ENCODE results near the gene LY6G6F.

The LY6G6F gene

GRCh38 chr6:31734247-31734820 is 27.7 kb downstream of the LY6G6F start:
- Histone ChIP-seq H2AK5ac (ENCODE audit: low read depth, low read length) (peak overlapping the region; percentile 18), H3K9me3 (replicated peaks in 1 of 2; ENCODE audit: control insufficient read depth in 2 of 2, insufficient read depth in 1 of 2, low read depth in 1 of 2, low read length in 2 of 2) (no peaks in the 10 kb centered on the region), H2BK15ac (ENCODE audit: low read length) (peak overlapping the region; percentile 33), H3K18ac (ENCODE audit: low read length) (peak overlapping the region; percentile 15), H3K14ac (ENCODE audit: low read length) (no peak overlapping the region), H2BK120ac (ENCODE audit: low read depth, low read length) (no peak overlapping the region), H3K4me2 (ENCODE audit: insufficient read depth, low read length, poor library complexity, severe bottlenecking) (peak overlapping the region; percentile 89), H3K23ac (ENCODE audit: low read depth, low read length, poor library complexity) (no peak overlapping the region), H3K36me3 (replicated peaks in 1 of 2; ENCODE audit: control insufficient read depth in 2 of 2, insufficient read depth in 2 of 2, low read length in 2 of 2) (peaks cover 28 to 47% of the 10 kb centered on the region in 2 donors), H3K27me3 (ENCODE audit: control insufficient read depth in 3 of 3, insufficient read depth in 3 of 3, low read depth in 1 of 3, low read length in 3 of 3) (no peaks in the 10 kb centered on the region), H3K4me3 (ENCODE audit: low read length in 2 of 2) (peak overlapping the region; percentile 67 to 90), H3K4ac (ENCODE audit: low read length) (no peak overlapping the region), H2BK5ac (ENCODE audit: low read length) (no peak overlapping the region), H3K27ac (replicated peaks; ENCODE audit: low read length) (no peak overlapping the region), H3K9ac (ENCODE audit: low read depth, low read length, poor library complexity) (no peak overlapping the region), H2AFZ (ENCODE audit: low read length) (no peak overlapping the region), H2BK12ac (ENCODE audit: low read length) (no peak overlapping the region), H3K79me1 (ENCODE audit: low read depth, low read length) (peaks cover 10% of the 10 kb centered on the region), H3K4me1 (ENCODE audit: control insufficient read depth in 2 of 2, insufficient read depth in 1 of 2, low read depth in 1 of 2, low read length in 2 of 2) (peaks cover 29 to 42% of the 10 kb centered on the region in 2 donors), H4K8ac (ENCODE audit: low read depth, low read length) (no peak overlapping the region), H4K91ac (ENCODE audit: low read depth, low read length, poor library complexity) (no peak overlapping the region)
- WGBS, 2 donors (ENCODE audit: extremely low coverage in 2 of 2, insufficient read length in 2 of 2, insufficient replicate concordance in 1 of 2): no CpG with 5 or more reads among the region's 2 CpGs
- peak; percentile 57 for DNase-seq (ENCODE audit: low spot score)

GRCh38 chr6:31734821-31735406 is 28.2 kb downstream of the LY6G6F start:
- Histone ChIP-seq H3K36me3 (replicated peaks in 1 of 2; ENCODE audit: control insufficient read depth in 2 of 2, insufficient read depth in 2 of 2, low read length in 2 of 2) (peaks cover 28 to 47% of the 10 kb centered on the region in 2 donors), H3K14ac (ENCODE audit: low read length) (peak overlapping the region; percentile 14), H3K9ac (ENCODE audit: low read depth, low read length, poor library complexity) (peak overlapping the region; percentile 79), H3K4ac (ENCODE audit: low read length) (no peak overlapping the region), H3K4me1 (ENCODE audit: control insufficient read depth in 2 of 2, insufficient read depth in 1 of 2, low read depth in 1 of 2, low read length in 2 of 2) (peaks cover 29 to 42% of the 10 kb centered on the region in 2 donors), H3K9me3 (replicated peaks in 1 of 2; ENCODE audit: control insufficient read depth in 2 of 2, insufficient read depth in 1 of 2, low read depth in 1 of 2, low read length in 2 of 2) (no peaks in the 10 kb centered on the region), H3K27me3 (ENCODE audit: control insufficient read depth in 3 of 3, insufficient read depth in 3 of 3, low read depth in 1 of 3, low read length in 3 of 3) (no peaks in the 10 kb centered on the region), H2AFZ (ENCODE audit: low read length) (no peak overlapping the region), H2BK12ac (ENCODE audit: low read length) (no peak overlapping the region), H3K4me2 (ENCODE audit: insufficient read depth, low read length, poor library complexity, severe bottlenecking) (peak overlapping the region; percentile 89), H4K91ac (ENCODE audit: low read depth, low read length, poor library complexity) (peak overlapping the region; percentile 11), H2BK120ac (ENCODE audit: low read depth, low read length) (no peak overlapping the region), H3K4me3 (ENCODE audit: low read length in 2 of 2) (peak overlapping the region; percentile 67 to 90), H2BK5ac (ENCODE audit: low read length) (peak overlapping the region; percentile 49), H2BK15ac (ENCODE audit: low read length) (no peak overlapping the region), H3K79me1 (ENCODE audit: low read depth, low read length) (peaks cover 10% of the 10 kb centered on the region), H2AK5ac (ENCODE audit: low read depth, low read length) (no peak overlapping the region), H4K8ac (ENCODE audit: low read depth, low read length) (no peak overlapping the region), H3K23ac (ENCODE audit: low read depth, low read length, poor library complexity) (peak overlapping the region; percentile 23), H3K27ac (replicated peaks; ENCODE audit: low read length) (peak overlapping the region; percentile 88), H3K18ac (ENCODE audit: low read length) (peak overlapping the region; percentile 81)
- DNase-seq (ENCODE audit: low spot score): peak; percentile 29
- WGBS, 2 donors (ENCODE audit: extremely low coverage in 2 of 2, insufficient read length in 2 of 2, insufficient replicate concordance in 1 of 2): no CpG with 5 or more reads among the region's 18 CpGs

DNA sequence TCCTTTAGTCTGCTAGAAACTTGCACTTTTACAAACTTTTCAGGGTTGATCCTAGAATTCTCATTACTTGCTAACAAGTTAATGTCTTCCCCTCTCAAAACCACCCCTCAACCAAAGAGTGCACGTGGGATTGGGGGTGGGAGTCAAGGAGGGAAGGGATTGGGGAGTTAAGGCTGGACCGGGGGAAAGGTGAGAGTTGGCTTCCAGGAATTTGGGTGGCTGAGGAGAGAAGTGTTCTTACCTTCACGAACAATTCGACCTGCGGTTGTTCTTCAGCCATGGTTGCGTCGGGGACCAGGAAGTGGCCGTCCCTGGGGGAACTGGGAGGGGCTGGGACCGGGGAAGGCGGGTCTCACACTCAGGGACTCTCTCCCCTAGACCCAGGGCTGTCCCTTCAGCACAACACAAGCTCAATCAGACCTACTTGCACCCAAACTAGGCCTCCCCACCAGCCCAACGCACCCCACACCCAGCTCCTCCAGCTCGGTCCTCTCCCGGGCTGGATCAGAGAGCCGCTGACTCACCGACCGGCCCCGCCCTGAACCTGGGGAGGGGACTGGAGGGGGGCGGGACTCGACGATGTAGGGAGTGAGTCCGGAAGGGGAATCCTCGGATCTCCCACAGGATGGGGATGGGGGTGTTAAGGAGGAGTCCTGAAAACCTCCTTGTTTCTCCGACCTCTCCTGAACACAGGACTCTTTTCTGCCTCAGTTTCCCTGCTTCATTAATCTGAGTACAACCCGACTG is 29.5 kb downstream of the LY6G6F start, which contains the start of gene CLIC1:
CLIC1 (minus strand) TSS at position 510 of the 747 bp plus-strand sequence; CDS start at position 280, 230 bp downstream.
- Histone ChIP-seq H3K79me1 (ENCODE audit: low read depth, low read length) (peaks cover 10% of the 10 kb centered on the region), H3K27ac (replicated peaks; ENCODE audit: low read length) (peak within 1 kb of the TSS; percentile 88), H2AK5ac (ENCODE audit: low read depth, low read length) (peak within 1 kb of the TSS; percentile 90), H3K9ac (ENCODE audit: low read depth, low read length, poor library complexity) (peak within 1 kb of the TSS; percentile 87), H3K4me3 (ENCODE audit: low read length in 2 of 2) (peak within 1 kb of the TSS; percentile 67 to 90), H3K4me1 (ENCODE audit: control insufficient read depth in 2 of 2, insufficient read depth in 1 of 2, low read depth in 1 of 2, low read length in 2 of 2) (peaks cover 30 to 36% of the 10 kb centered on the region in 2 donors), H2BK12ac (ENCODE audit: low read length) (peak within 1 kb of the TSS; percentile 91), H3K4ac (ENCODE audit: low read length) (peak within 1 kb of the TSS; percentile 5), H4K91ac (ENCODE audit: low read depth, low read length, poor library complexity) (peak within 1 kb of the TSS; percentile 97), H3K27me3 (ENCODE audit: control insufficient read depth in 3 of 3, insufficient read depth in 3 of 3, low read depth in 1 of 3, low read length in 3 of 3) (no peaks in the 10 kb centered on the region), H3K14ac (ENCODE audit: low read length) (peak within 1 kb of the TSS; percentile 39), H4K8ac (ENCODE audit: low read depth, low read length) (no peak within 1 kb of the TSS), H3K9me3 (replicated peaks in 1 of 2; ENCODE audit: control insufficient read depth in 2 of 2, insufficient read depth in 1 of 2, low read depth in 1 of 2, low read length in 2 of 2) (no peaks in the 10 kb centered on the region), H2BK5ac (ENCODE audit: low read length) (peak within 1 kb of the TSS; percentile 85), H3K36me3 (replicated peaks in 1 of 2; ENCODE audit: control insufficient read depth in 2 of 2, insufficient read depth in 2 of 2, low read length in 2 of 2) (peaks cover 25 to 42% of the 10 kb centered on the region in 2 donors), H2BK120ac (ENCODE audit: low read depth, low read length) (peak within 1 kb of the TSS; percentile 98), H3K23ac (ENCODE audit: low read depth, low read length, poor library complexity) (peak within 1 kb of the TSS; percentile 90), H2BK15ac (ENCODE audit: low read length) (peak within 1 kb of the TSS; percentile 76), H3K18ac (ENCODE audit: low read length) (peak within 1 kb of the TSS; percentile 95), H2AFZ (ENCODE audit: low read length) (peak within 1 kb of the TSS; percentile 78), H3K4me2 (ENCODE audit: insufficient read depth, low read length, poor library complexity, severe bottlenecking) (peak within 1 kb of the TSS; percentile 89)
- peak; percentile 69 for DNase-seq (ENCODE audit: low spot score)
- WGBS, 2 donors (ENCODE audit: extremely low coverage in 2 of 2, insufficient read length in 2 of 2, insufficient replicate concordance in 1 of 2): no CpG with 5 or more reads among the region's 24 CpGs

Data from neuronal stem cell (in vitro differentiated cells).